Measurements from ENCODE around the gene ADGRV1.

DNA sequence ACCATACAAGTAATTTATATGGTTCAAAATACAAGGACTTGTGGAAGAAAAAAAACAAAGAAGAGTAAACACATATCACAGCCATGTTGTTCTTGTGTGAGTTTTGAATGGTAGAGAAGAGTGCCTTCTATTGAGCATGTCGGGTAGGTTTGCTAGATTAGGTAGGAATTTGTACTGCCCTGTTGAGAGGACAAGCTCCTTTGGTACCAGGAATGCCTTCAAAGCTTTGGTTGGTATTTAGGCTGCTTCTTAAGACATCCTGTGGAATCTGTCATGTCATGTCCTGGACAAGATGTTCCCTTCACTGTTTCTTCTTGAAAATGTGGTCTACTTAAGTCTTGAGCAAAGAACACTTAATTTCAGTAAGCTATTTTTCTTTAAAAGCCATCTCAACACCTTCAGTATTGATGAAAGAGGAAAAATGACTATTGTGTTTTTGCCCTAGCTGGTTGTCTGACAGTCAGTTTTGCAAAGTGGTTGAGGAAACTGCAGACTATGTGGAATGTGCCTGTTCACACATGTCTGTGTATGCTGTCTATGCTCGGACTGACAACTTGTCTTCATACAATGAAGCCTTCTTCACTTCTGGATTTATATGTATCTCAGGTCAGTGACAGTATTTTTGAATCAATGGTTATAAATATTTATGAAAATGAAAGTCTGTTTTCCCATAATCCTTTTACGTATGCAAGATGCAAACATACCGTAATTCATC lies 296.9 kb downstream of the ADGRV1 start:
- TF ChIP-seq, protein P1, sequence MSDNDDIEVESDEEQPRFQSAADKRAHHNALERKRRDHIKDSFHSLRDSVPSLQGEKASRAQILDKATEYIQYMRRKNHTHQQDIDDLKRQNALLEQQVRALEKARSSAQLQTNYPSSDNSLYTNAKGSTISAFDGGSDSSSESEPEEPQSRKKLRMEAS (IDR thresholded peaks at IDR 0.05), result no peak
- TF ChIP-seq, protein P2, sequence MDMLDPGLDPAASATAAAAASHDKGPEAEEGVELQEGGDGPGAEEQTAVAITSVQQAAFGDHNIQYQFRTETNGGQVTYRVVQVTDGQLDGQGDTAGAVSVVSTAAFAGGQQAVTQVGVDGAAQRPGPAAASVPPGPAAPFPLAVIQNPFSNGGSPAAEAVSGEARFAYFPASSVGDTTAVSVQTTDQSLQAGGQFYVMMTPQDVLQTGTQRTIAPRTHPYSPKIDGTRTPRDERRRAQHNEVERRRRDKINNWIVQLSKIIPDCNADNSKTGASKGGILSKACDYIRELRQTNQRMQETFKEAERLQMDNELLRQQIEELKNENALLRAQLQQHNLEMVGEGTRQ (IDR thresholded peaks at IDR 0.05), result no peak
- TF ChIP-seq, protein P3, sequence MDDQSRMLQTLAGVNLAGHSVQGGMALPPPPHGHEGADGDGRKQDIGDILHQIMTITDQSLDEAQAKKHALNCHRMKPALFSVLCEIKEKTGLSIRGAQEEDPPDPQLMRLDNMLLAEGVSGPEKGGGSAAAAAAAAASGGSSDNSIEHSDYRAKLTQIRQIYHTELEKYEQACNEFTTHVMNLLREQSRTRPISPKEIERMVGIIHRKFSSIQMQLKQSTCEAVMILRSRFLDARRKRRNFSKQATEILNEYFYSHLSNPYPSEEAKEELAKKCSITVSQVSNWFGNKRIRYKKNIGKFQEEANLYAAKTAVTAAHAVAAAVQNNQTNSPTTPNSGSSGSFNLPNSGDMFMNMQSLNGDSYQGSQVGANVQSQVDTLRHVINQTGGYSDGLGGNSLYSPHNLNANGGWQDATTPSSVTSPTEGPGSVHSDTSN (IDR thresholded peaks at IDR 0.05), result no peak
- TF ChIP-seq, protein P4, sequence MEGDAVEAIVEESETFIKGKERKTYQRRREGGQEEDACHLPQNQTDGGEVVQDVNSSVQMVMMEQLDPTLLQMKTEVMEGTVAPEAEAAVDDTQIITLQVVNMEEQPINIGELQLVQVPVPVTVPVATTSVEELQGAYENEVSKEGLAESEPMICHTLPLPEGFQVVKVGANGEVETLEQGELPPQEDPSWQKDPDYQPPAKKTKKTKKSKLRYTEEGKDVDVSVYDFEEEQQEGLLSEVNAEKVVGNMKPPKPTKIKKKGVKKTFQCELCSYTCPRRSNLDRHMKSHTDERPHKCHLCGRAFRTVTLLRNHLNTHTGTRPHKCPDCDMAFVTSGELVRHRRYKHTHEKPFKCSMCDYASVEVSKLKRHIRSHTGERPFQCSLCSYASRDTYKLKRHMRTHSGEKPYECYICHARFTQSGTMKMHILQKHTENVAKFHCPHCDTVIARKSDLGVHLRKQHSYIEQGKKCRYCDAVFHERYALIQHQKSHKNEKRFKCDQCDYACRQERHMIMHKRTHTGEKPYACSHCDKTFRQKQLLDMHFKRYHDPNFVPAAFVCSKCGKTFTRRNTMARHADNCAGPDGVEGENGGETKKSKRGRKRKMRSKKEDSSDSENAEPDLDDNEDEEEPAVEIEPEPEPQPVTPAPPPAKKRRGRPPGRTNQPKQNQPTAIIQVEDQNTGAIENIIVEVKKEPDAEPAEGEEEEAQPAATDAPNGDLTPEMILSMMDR (IDR thresholded peaks at IDR 0.05), result no peak
- TF ChIP-seq MYC (IDR thresholded peaks at IDR 0.05; ENCODE audit: borderline replicate concordance, low read length), result no peak
